ENCODE results near the gene ELMO3. TPM values are rescaled to one million over a fixed set of nuclear protein-coding genes. Genes with fewer than 3 reads are reported as not detected.

ELMO3 gene
- total RNA-seq, 4 donors from 2014 or later: 1.6 to 5.4 TPM; not detected in 2

- H3K36me3 ChIP-seq: no peaks in the 10 kb centered on the region
- peaks cover 9 to 11% of the 10 kb centered on the region in 2 donors for H3K4me1 ChIP-seq
- DNase-seq: peak; percentile 85 to 88
- TF ChIP-seq, protein P1, sequence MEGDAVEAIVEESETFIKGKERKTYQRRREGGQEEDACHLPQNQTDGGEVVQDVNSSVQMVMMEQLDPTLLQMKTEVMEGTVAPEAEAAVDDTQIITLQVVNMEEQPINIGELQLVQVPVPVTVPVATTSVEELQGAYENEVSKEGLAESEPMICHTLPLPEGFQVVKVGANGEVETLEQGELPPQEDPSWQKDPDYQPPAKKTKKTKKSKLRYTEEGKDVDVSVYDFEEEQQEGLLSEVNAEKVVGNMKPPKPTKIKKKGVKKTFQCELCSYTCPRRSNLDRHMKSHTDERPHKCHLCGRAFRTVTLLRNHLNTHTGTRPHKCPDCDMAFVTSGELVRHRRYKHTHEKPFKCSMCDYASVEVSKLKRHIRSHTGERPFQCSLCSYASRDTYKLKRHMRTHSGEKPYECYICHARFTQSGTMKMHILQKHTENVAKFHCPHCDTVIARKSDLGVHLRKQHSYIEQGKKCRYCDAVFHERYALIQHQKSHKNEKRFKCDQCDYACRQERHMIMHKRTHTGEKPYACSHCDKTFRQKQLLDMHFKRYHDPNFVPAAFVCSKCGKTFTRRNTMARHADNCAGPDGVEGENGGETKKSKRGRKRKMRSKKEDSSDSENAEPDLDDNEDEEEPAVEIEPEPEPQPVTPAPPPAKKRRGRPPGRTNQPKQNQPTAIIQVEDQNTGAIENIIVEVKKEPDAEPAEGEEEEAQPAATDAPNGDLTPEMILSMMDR (IDR thresholded peaks at IDR 0.05): peak in 2 of 4 experiments; percentile 26 to 39
- peak; percentile 29 to 73 for TF ChIP-seq POLR2A (IDR thresholded peaks at IDR 0.05)
- H3K4me3 ChIP-seq: peak within 1 kb of the TSS; percentile 89 to 90
- intact Hi-C loops (cut with DNase I; ENCODE audit: low total_unique reads): no loop called here
- H3K9me3 ChIP-seq: no peaks in the 10 kb centered on the region
- H3K27me3 ChIP-seq: no peaks in the 10 kb centered on the region
- H3K27ac ChIP-seq: peak within 1 kb of the TSS; percentile 67 to 71
Observed at GRCh38 chr16:67191995-67192681, 6.8 kb upstream of the ELMO3 start, which contains the start of gene E2F4. Gene E2F4 (plus strand): TSS chr16:67192155. CDS start chr16:67192228, 73 bp downstream.

GRCh38 chr16:67192781-67193361 lies 6.1 kb upstream of the ELMO3 start:
- intact Hi-C loops (cut with DNase I; ENCODE audit: low total_unique reads): no loop called here
- H3K27ac ChIP-seq: peak overlapping the region; percentile 67 to 71
- H3K27me3 ChIP-seq: no peaks in the 10 kb centered on the region
- H3K36me3 ChIP-seq: no peaks in the 10 kb centered on the region
- peak overlapping the region; percentile 89 to 90 for H3K4me3 ChIP-seq
- no peak for DNase-seq
- no peak for TF ChIP-seq POLR2A (IDR thresholded peaks at IDR 0.05)
- TF ChIP-seq, protein P1 (IDR thresholded peaks at IDR 0.05): no peak
- H3K9me3 ChIP-seq: no peaks in the 10 kb centered on the region
- peaks cover 9 to 11% of the 10 kb centered on the region in 2 donors for H3K4me1 ChIP-seq

- Histone ChIP-seq H3K36me3 (no peaks in the 10 kb centered on the region), H3K27me3 (no peaks in the 10 kb centered on the region), H3K4me3 (no peak overlapping the region), H3K27ac (no peak overlapping the region), H3K4me1 (peaks cover 9 to 11% of the 10 kb centered on the region in 2 donors), H3K9me3 (no peaks in the 10 kb centered on the region)
- intact Hi-C loops (cut with DNase I; ENCODE audit: low total_unique reads): no loop called here
- no peak for TF ChIP-seq POLR2A (IDR thresholded peaks at IDR 0.05)
- TF ChIP-seq, protein P1 (IDR thresholded peaks at IDR 0.05): no peak
- no peak for DNase-seq
Observed at GRCh38 chr16:67193536-67193935, 5.4 kb upstream of the ELMO3 start.

GRCh38 chr16:67194260-67194659 lies 4.7 kb upstream of the ELMO3 start:
- intact Hi-C loops (cut with DNase I; ENCODE audit: low total_unique reads): no loop called here
- H3K4me1 ChIP-seq: peaks cover 9 to 11% of the 10 kb centered on the region in 2 donors

More at GRCh38 chr16:67194260-67194659, 4.7 kb upstream of the ELMO3 start:
- H3K27ac ChIP-seq: no peak overlapping the region
- H3K36me3 ChIP-seq: no peaks in the 10 kb centered on the region
- no peak for TF ChIP-seq POLR2A (IDR thresholded peaks at IDR 0.05)
- TF ChIP-seq, protein P1 (IDR thresholded peaks at IDR 0.05): no peak
- DNase-seq: no peak
- no peaks in the 10 kb centered on the region for H3K9me3 ChIP-seq
- H3K4me3 ChIP-seq: no peak overlapping the region
- no peaks in the 10 kb centered on the region for H3K27me3 ChIP-seq
